Stromal cell of bone marrow (primary cell): ENCODE measurements around the gene PTTG1IP.

ENCODE experiments used
- DNase-seq: peaks from one replicate; pipeline ENCODE4 v3.0.0-alpha.2; 2012; ENCODE audit warnings: low read depth

Gene PTTG1IP

DNA sequence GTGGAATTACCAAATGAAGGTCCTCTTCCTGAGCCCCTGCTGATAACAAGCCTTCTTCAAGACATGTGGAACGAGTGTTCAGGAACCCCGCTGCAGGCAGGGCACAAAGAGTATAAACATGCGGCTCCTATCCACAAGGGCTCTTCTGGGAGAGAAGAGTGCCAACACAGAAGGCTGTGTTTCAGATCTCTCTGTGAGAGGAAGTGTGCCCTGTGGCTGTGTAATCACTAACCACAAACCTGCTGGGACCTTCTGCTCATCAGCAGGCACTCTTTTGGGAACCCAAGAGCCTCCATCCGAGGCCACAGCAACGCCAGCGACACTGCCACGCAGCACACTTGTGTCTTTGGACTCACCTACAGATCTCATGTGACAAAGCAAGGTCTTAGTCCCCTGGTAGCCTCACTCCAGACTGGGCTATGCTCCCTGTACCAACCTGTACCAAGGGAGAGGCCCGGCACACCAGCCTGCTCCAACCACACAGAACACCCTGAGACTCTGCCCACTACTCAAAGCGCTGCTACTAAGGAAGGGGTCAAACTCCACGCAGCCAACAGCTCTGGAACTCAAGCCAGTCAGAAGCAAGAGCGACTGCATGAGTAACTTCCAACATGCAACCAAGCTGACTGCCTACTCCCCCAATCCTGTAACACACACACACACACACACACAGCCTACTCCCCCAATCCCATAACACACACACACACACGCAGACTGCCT lies 7.8 kb downstream of the PTTG1IP start:
- DNase-seq = no peak

- no peak for DNase-seq
These were observed 10.4 kb downstream of the PTTG1IP start for GRCh38 chr21:44862869-44863685.

DNA sequence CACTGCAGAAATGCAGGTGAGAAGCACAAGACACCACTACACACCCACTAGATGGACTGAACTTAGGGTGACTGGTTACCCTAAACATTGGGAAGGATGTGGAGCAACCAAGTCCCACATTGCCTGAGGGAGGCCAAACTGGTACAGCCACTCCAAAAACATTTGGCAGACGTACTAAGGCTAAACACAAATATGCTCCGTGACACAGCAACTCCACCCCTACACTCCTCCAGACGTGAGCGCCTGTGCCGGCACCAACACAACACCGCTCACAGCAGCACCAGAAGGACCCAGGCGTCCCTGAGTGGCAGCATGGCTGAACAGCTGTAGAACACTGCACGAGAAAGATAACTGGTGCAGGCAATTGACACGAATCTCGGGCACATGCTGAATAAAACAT lies 14.7 kb downstream of the PTTG1IP start:
- no peak for DNase-seq

- DNase-seq = no peak
These were observed 15.2 kb downstream of the PTTG1IP start for GRCh38 chr21:44858291-44858690.

DNA sequence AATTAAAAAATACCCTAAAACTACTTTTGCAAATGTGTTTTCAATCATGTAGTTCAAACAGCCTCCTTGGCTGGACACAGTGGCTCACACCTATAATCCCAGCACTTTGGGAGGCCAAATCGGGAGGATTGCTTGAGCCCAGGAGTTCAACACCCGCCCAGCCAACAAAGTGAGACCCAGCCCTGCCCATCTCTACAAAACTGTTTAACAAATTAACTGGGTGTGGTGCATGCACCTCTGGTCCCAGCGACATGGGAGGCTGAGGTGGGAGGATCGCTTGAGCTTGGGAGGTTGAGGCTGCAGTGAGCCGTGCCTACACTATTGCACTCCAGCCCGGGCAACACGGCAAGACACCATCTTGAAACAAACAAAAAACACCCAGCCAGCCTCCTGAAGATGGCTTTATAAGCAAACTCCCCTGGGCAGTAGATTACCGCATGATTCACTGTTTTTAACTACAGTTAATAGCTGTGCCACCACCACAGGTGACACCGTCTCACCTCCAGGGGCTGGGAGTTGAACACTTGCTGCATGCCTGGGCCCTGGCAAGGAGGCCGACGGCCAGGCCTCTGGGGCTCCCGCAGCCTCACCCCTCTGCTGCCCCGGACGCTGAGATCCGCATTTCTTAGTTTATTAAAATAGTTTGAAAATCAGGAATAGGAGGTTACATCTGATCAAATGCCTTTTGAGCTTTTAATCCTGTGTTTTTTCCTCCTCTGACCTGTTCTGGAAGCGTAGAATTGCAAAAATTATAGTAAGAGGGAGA lies 16.2 kb downstream of the PTTG1IP start:
- no peak for DNase-seq

DNA sequence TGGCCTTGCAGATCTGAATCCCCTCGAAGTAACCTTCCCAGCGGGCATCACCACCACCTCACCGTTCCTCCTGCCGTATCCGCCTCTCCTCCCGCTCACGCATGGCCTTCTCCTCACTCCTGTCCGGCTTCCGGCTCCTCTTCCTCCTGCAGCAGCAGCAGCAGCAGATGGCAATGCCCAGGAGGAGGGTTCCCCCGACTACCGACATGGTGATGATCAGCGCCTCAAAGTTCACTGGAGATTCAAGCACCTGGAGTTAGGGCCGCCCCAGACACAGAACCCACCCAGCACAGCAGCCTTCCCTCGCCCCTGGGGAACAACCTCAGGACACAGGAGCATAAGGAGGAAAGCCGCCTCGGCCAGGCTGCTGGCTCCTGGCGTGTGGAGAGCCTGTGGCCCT lies 17.4 kb downstream of the PTTG1IP start:
- no peak for DNase-seq

- no peak for DNase-seq
These were observed 17.9 kb downstream of the PTTG1IP start for GRCh38 chr21:44855572-44855971.

DNA sequence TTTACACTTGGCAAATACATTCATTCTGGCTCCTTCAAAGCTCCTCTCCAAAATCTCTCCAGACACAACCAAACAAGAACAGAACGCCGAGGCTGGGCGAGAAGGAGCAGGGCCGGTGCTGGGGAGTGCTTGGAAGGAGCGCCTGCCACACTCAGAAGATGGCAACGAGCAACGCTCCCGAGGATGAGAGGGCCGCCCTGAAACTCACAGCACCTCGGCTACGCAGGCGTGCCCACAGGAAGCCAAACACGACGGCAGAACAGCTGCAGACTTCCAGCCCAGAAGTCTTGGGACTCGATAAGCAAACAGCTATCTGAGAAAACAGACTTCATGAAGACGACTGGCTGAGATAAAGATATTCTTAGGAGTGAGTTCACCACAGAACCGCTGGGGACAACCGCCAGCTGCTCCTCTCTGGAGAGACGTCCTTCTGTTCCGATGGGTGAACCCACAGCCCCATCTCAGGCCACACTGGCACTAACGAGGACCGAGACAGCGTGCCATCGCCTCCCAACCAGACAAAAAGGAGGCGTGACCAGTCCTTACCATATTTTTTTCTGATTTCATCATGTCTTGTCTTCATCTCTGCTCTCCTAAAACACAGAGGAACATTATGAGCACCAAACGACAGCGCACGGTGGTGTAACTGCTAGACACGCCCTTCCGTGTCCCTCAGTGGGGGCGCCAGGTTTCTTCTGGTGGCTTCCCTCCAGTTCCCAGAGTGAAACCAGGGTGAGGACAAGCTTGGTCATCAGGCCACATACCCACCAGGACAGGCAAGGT lies 18.6 kb downstream of the PTTG1IP start:
- no peak for DNase-seq

DNA sequence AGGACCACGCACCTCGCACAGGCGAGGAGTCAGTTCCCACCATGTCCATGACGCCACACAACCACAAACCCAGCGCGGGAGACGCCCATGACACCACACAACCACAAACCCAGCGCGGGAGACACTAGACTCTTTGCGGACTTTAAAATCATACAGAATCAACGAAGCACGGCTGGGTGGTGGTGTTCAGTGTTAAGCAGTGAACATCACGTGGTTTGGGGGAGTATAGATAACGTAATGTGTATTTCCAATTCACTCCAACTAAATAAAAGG lies 19.2 kb downstream of the PTTG1IP start:
- DNase-seq = no peak

GRCh38 chr21:44853601-44854390 lies 19.7 kb downstream of the PTTG1IP start:
- no peak for DNase-seq

DNA sequence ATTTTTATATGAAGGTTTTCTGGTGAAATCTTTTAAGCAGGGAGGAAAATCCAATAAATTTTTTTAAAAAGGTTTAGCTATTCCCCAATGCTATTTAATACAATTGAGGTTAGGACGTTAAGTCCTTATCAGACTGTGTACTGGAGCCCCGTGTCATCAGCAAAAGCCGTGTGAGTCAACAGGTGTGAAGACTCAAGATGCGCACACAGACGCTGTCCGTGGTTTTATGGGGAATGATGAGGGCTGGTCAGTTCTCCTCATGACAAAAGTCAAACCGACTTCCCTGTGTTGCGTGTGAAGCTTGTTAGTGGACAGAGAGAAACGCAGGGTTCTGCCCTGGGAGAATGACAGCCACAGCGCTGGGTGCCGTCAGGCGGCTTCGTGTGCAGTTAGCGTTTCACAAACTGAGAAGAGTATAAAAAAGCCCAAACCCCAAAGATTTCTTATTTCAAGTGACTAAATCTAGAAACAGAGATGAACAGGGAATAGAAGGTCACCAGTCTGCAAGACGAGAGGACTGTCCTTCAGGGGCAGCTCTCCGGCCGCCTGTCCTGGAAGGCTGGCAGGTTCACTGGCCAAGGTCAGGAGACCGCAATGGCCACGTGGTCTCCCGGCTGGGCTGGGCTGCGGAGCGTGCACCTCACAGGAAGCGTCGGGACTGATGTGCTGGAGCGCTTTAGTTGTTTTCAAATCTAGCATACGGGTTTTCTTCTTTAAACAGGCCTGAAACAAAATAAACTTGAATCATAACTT lies 22.4 kb downstream of the PTTG1IP start:
- no peak for DNase-seq

DNA sequence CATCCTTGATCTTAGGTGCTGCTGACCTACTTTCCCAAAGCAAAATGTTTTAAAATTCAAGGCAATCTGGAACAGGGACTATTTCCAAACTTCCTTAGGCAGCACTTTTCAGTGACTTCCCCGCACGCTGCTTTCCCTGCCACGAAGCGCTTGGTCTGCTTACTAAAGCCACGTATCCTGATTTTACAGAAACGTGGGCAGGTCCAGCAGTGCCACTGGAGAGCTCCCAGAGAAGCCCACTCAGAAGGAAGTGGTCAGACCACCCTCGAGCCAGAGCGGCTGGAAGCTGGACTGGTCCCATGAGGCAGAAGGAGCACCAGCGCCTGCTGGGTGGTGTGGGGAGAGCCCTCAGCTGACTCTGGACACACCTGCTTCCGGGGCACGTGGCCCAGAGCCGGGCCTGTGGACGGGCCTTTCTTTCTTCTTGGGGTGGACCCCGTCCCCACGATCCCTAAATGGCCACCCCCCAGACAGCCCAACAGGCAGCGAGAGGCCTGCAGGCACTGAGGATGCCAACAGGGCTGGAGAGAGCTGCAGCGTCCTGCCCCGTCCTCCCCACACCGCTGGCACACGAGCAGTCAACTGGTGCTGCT lies 23.2 kb downstream of the PTTG1IP start:
- DNase-seq = no peak

DNA sequence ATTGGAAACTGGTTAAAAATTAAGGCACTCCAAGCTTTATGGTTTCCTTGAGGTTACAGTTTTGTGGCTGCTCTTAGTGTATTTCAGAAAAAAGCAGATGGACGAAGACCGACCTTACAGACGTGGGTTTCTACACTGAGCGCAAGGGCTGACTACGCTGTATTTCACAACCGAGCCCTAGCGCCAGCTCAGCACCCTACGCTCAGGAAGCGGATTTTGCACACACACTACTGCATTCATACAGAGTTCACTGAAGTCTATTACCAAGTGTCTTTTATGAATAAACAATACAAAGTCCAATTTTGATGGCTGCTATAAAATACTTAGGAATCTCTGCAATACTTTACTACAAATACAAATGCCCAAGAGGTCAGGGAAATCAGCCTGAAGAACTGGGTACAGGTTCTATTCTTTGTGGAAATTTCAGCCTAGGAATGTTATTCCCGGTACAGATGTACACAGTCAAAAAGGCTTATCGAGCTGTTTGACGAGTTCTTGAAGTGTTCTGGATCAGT lies 23.8 kb downstream of the PTTG1IP start:
- no peak for DNase-seq

DNA sequence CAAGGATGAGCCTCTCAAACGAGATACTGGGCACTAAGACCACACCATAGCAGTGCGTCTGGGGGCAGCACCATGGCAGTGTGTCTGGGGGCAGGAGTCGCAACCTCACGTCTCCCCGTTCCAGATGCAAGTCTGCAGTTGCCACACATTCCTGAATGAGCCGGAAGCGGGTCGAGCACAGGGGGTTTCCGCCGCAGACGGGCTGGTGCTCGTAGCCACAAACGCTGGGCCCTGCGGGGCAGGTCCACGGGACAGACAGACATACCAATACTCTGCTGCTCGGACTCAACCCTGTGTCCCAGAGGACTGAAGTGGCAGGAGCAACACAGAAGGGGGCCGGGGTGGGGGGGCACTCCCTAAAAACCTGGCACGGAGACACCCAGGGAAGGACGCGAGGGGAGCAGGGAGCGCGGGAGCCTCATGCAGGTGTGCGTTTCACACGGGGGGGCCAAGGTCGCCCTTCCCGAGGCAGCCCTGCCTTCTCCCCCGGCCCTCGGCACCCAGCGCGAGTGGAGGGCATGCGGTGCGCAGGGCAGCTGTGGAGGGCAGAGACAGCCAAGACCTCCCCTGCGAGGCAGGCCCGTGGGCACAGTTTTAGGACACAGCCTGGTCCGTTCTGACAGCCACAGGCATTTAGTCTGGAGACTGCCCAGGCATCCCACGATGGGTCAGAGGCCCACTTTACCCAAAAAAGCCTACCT lies 24.5 kb downstream of the PTTG1IP start:
- no peak for DNase-seq

DNA sequence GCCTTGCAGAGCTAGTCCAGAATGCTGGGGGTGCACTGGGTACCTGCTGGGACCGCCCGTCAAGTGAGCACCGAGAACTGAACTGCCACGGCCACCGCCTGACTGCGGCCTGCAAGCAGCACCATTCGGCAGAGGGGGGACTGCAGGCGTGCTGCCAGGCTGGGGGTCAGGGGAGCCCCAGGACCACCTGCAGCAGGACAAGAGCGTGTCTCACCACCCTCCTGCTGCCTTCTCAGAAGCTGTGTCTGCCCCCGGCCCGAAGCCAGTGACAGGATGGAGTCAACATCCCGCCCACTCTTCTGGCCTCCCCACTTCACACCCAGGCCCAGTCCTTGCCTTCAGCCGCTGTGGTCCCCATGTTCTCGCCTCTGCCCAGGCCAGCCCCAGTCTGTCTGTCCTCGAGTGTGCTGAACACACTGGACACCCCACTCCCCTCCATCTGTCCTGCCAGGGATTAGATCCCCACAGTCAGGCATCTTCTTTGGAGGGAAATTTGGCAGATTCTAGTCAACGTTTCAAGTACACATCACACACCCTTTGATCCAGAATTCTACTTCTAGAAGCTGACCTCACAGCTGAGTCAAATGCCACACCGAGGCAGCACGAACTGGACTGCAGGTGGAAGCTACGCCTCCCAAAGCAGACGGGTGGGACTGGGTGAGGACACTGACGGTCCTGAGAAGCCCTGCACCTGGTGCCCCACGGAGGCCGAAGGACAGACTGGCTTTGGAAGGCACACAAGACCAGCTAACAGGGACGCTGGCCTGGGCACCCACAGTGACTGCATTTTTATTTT lies 26.0 kb downstream of the PTTG1IP start:
- DNase-seq = no peak

DNA sequence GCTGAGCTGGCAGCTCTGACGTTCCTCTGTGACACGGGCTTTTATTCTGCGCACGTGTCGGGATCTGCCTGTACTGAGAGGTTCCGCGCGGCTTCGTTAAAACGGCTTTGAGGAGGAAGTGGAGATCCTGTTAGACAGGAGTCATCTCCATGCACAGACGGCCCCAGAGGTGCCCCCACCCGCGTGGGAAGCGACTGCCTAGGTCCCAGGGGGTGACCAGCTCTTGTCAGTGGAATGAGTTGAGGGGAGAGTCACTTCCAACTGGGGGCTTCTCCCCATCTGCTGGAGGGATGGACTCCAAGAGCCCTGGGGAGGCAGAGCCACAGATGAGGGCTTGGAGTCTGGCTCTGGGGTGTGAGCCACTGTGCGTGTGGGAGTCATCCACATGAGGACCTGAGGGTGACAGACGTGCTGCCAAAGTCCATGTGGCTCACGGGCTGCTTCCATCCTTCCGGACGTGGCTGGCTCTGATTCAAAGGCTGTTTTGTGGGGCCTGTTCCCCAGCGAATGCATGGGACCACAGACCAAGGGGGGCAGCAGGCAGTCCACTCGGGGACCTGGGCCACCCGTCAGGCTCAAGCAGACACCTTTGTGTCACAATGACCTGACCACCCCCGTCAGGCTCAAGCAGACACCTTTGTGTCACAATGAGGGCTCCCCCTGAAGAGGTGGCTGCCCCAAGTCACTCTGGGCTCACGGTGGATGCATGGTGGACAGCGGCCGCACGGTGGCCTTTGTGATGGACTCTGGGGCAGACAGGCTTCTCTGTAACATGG lies 26.8 kb downstream of the PTTG1IP start:
- DNase-seq = no peak

- no peak for DNase-seq
These were observed 27.3 kb downstream of the PTTG1IP start for GRCh38 chr21:44846224-44846484.
